Pancreas (tissue), 10 donors: Measurements from ENCODE around the gene STK25. TPM values are rescaled to one million over a fixed set of nuclear protein-coding genes. Genes with fewer than 3 reads are reported as not detected.

Experiments used
- ATAC-seq, 4 donors: fragments of 200-7000 bp; cut with Tn5 transposase; one replicate each; pipeline versions ENCODE4 v1.8.0 to v1.9.1; 2020; ENCODE audit warnings: mild to moderate bottlenecking in 4 of 4, moderate library complexity in 4 of 4
- DNase-seq, 6 donors: peaks; one replicate each; pipeline ENCODE4 v3.0.0-alpha.2; 2020
- FAIRE-seq: peaks from 2 replicates; lab custom pipeline; 2012; peaks lifted over from hg19 to GRCh38; lab: Jason Lieb, UNC
- H3K27ac ChIP-seq, 4 donors: fragments of 200-600 bp; sonication (generic); 1 replicate in 3 of 4; 2 replicates in 1 of 4; pipeline versions ENCODE4 v1.5.0 to v1.8.0; 2020
- H3K27me3 ChIP-seq, 4 donors: fragments of 200-600 bp; one replicate each; pipeline ENCODE4 v1.8.0; 2021
- H3K36me3 ChIP-seq, 3 donors: fragments of 200-600 bp; sonication (generic) in 1 of 3; one replicate each; pipeline versions ENCODE4 v1.5.0 to v1.8.0; 2020 to 2021
- H3K4me1 ChIP-seq, 3 donors: fragments of 200-600 bp; one replicate each; pipeline ENCODE4 v1.8.0; 2021
- H3K4me3 ChIP-seq, 4 donors: fragments of 200-600 bp; sonication (generic) in 2 of 4; one replicate each; pipeline versions ENCODE4 v1.5.0 to v1.8.0; 2020 to 2021
- H3K9me3 ChIP-seq, 4 donors: fragments of 200-600 bp; one replicate each; pipeline ENCODE4 v1.8.0; 2021
- CTCF ChIP-seq, 4 donors: fragments of 200-600 bp; sonication (generic) in 3 of 4; IDR thresholded peaks; one replicate each; pipeline versions ENCODE4 v1.5.0 to v1.8.0; 2021; ENCODE audit warnings: antibody characterized with exemption in 4 of 4
- WGBS, 2 donors: extraction: QIAGEN DNeasy Blood & Tissue Kit; methylation state at CpG; one replicate each; pipeline ENCODE4 v1.1.7; 2013; 5-methylcytosine and 5-hydroxymethylcytosine counted together
- intact Hi-C, 3 donors: fragments of 100-400 bp; cut with DNase I; formaldehyde crosslinking; loops; one replicate each; pipeline versions ENCODE4 v1.11.1 to v1.14.2; 2022
- polyA plus RNA-seq, 2 donors: library from polyadenylated mRNA; stranded (reverse); fragments of 200-250 nt; gene quantifications; one replicate each; pipeline ENCODE4 v1.2.3, GENCODE V29; 2013
- total RNA-seq, 6 donors: library from RNA; stranded (reverse); fragmentation: NEBNext Ultra II Directional in 4 of 6; extraction: Animal tissue kit (Norgen Biotek cat#: 25700) in 4 of 6; gene quantifications; one replicate each; pipeline versions ENCODE4 v1.2.1 to v1.2.4, GENCODE V29; 2021 to 2023
- donor health status: healthy with polysubstance abuse.
- donor health status: DM: no; HTN: no; CAD: no; lungs with moderate emphysema.
- donor health status: DM: no; HTN: no; CAD: no.
- donor health status: control.
- donor health status: control.
- donor health status: Bipolar disorder and iron deficiency.
- donor health status: DM: yes; HTN: yes; CAD: no.
- donor health status: DM: no; HTN: no; CAD: no.
- donor health status: DM: no; HTN: no; CAD: no.
- donor health status: DM: yes; HTN: yes; CAD: no.

Gene STK25
- total and polyA plus RNA-seq, 8 donors = 60.6 to 282 (median 79.1) TPM

- FAIRE-seq (no peak), DNase-seq (no peak), ATAC-seq (no peak)
- H3K36me3 ChIP-seq = no peaks in the 10 kb centered on the region
- 96 to 97% methylated on average over 18 of the region's 18 CpGs for WGBS, 2 donors
- H3K27me3 ChIP-seq = no peaks in the 10 kb centered on the region
- H3K4me3 ChIP-seq = no peak overlapping the region
- intact Hi-C loops = no loop called here
- H3K27ac ChIP-seq = no peak overlapping the region
- H3K4me1 ChIP-seq = peaks cover 14 to 15% (median 14%) of the 10 kb centered on the region in 3 donors
- no peaks in the 10 kb centered on the region for H3K9me3 ChIP-seq
- no peak for TF ChIP-seq CTCF (IDR thresholded peaks at IDR 0.05)
These were observed 44.9 kb downstream of the STK25 start for GRCh38 chr2:241463276-241464135.

DNA sequence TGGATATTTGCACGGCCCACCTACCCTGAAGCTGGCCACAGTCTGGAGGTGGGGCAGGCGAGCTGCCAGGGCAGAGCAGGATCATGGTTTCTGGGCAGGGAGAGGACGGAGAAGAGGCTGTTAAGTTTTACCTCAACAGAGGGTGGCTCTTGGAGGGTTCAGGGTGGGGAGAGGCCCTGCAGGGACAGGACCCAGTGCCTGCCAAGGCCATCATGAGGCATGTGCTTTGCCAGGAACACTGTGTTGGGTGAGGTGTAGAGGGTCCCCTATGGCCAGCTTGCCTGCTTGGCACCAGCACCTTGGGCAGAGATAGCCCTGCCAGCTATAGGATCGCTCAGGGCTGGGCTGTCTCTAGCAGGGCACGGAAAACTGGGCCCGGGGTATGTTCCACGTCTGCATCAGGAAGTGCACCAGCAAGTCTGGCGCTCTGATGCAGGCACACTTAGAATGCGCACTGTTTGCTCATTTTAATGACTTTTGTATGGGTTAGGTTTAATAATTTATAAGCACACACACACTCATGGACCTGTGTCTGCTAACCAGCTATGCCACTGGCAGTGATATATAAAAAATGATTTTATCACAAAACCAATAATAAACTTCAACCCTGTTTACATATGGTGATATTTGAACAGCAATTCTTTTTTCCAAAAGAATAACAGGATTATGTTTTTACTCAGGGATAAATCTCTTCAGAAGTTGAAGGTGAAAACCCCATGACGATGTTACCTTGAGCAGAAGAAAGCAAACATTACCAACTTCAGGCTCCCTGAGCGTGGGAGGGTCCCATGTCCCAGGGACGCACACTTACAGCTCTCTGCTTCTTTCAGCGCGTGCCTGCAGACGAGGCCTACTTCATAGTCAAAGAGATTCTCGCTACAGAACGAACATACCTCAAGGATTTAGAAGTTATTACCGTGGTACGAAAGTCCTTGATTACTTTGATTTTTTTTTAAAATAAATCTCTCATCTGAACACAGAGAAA is 46.4 kb downstream of the STK25 start:
- Histone ChIP-seq H3K4me1 (peaks cover 14 to 15% (median 14%) of the 10 kb centered on the region in 3 donors), H3K27me3 (no peaks in the 10 kb centered on the region), H3K9me3 (no peaks in the 10 kb centered on the region), H3K36me3 (no peaks in the 10 kb centered on the region), H3K4me3 (no peak overlapping the region), H3K27ac (peak overlapping the region; percentile 48 to 70 (median 60))
- no peak for FAIRE-seq
- peak; percentile 71 to 82 (median 82) for ATAC-seq
- no peak for TF ChIP-seq CTCF (IDR thresholded peaks at IDR 0.05)
- WGBS, 2 donors = 27 to 28% methylated on average over 19 of the region's 19 CpGs
- peak in 3 of 6 donors; percentile 39 to 46 (median 43) for DNase-seq
- intact Hi-C loops = no loop called here

- no peak for TF ChIP-seq CTCF (IDR thresholded peaks at IDR 0.05)
- WGBS, 2 donors = 63 to 67% methylated on average over 3 of the region's 3 CpGs
- peak in 2 of 4 donors; percentile 11 to 26 for ATAC-seq
- no peak for FAIRE-seq
- no peaks in the 10 kb centered on the region for H3K36me3 ChIP-seq
- no peak overlapping the region for H3K4me3 ChIP-seq
- H3K4me1 ChIP-seq = peaks cover 14 to 15% (median 14%) of the 10 kb centered on the region in 3 donors
- no peaks in the 10 kb centered on the region for H3K27me3 ChIP-seq
- intact Hi-C loops = no loop called here
- DNase-seq = peak in 1 of 6 donors; percentile 42
- no peak overlapping the region for H3K27ac ChIP-seq
- no peaks in the 10 kb centered on the region for H3K9me3 ChIP-seq
These were observed 47.8 kb downstream of the STK25 start for GRCh38 chr2:241460631-241461030.

DNA sequence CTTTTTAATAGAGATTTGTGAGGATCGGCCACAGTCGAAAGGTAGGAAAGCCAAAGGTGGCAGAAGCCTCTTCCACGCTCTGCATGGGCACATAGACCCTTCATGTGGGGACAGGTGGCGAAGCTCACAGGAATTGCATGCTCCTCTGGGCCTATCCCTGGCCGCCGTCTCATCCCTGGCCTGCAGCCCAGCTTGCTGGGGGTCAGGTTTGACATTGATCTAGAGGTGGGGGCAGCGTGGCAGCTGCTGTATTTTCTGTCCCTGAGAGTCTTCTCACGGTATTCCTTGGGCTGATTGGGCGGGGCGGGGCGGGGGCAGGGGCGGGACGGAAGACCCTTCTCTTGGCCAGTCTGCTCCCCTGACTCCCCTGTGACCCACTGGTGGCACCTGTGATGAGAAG is 48.9 kb downstream of the STK25 start:
- 89 to 96% methylated on average over 13 of the region's 13 CpGs for WGBS, 2 donors
- intact Hi-C loops = no loop called here
- FAIRE-seq (no peak), ATAC-seq (no peak), DNase-seq (no peak)
- Histone ChIP-seq H3K9me3 (no peaks in the 10 kb centered on the region), H3K4me3 (no peak overlapping the region), H3K4me1 (peaks cover 14 to 15% (median 14%) of the 10 kb centered on the region in 3 donors), H3K36me3 (no peaks in the 10 kb centered on the region), H3K27ac (no peak overlapping the region), H3K27me3 (no peaks in the 10 kb centered on the region)
- TF ChIP-seq CTCF (IDR thresholded peaks at IDR 0.05) = no peak
